WI38 (cell line): ENCODE results near the gene PAIP1.

ENCODE experiments used
- H3K4me3 ChIP-seq: 2 replicates; pipeline ENCODE4 v1.5.1; 2011; ENCODE audit warnings: low read depth, mild to moderate bottlenecking, control low read depth, low read length
- TF ChIP-seq, protein P1 (sequence below): IDR thresholded peaks from 2 replicates; pipeline ENCODE4 v1.5.1; 2012; ENCODE audit warnings: low read depth, mild to moderate bottlenecking, control low read depth, low read length

Gene PAIP1

DNA sequence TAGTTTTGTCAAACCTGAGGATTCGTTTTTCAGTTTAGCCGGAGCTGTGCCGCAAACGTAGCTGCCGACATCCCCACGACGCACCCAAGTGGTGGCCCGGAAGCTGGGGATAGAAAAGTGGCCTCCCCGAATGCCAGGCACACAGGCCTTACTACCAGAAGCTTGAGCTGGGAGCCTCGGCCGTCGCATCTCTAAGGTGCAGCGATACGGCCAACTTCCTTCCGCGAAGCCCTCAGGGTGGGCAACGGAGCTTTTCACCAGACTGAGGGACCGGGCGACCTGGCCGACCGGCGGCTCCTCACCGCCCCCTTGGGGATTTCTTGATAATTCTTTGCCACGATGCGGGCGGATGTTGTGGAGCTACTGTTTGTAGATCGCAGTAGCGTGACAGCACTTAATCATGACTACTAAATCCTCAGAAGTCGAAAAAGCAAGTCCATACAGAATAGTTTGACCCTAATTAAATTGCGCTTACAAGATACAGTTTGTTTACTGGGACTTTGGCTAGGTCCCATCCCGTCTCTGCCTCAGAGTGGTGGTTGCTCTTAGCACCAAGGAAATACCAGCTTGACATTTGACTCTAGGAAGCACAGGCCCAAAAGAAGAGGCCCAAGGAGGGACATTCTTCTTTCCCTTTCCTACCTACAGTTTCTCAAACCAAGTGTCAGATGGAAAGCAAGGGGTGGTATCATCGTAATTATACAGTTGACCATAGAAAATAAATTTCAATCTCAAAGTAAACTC, 72.6 kb downstream of the PAIP1 start:
- TF ChIP-seq, protein P1, sequence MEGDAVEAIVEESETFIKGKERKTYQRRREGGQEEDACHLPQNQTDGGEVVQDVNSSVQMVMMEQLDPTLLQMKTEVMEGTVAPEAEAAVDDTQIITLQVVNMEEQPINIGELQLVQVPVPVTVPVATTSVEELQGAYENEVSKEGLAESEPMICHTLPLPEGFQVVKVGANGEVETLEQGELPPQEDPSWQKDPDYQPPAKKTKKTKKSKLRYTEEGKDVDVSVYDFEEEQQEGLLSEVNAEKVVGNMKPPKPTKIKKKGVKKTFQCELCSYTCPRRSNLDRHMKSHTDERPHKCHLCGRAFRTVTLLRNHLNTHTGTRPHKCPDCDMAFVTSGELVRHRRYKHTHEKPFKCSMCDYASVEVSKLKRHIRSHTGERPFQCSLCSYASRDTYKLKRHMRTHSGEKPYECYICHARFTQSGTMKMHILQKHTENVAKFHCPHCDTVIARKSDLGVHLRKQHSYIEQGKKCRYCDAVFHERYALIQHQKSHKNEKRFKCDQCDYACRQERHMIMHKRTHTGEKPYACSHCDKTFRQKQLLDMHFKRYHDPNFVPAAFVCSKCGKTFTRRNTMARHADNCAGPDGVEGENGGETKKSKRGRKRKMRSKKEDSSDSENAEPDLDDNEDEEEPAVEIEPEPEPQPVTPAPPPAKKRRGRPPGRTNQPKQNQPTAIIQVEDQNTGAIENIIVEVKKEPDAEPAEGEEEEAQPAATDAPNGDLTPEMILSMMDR, result peak; percentile 43
- peak overlapping the region; percentile 90 for H3K4me3 ChIP-seq

GRCh38 chr5:43483298-43484105, 73.4 kb downstream of the PAIP1 start, which contains the start of gene TMEM267:
TMEM267 (minus strand) TSS chr5:43483865; CDS start chr5:43453969, 29,896 bp downstream.
- TF ChIP-seq, protein P1, result no peak
- peak within 1 kb of the TSS; percentile 90 for H3K4me3 ChIP-seq

- TF ChIP-seq, protein P1, result no peak
- H3K4me3 ChIP-seq, result peak overlapping the region; percentile 90
Measured at GRCh38 chr5:43482490-43483297, 74.2 kb downstream of the PAIP1 start.
